ENCODE results near the gene TRMU. TPM values are rescaled to one million over a fixed set of nuclear protein-coding genes. Genes with fewer than 3 reads are reported as not detected.

Gene TRMU
- total and polyA plus RNA-seq, 2 of the 8 experiments (the other 6 are each of a cell fraction or from before 2014, with no cell fraction given), result 43.4 to 70.6 TPM

DNA sequence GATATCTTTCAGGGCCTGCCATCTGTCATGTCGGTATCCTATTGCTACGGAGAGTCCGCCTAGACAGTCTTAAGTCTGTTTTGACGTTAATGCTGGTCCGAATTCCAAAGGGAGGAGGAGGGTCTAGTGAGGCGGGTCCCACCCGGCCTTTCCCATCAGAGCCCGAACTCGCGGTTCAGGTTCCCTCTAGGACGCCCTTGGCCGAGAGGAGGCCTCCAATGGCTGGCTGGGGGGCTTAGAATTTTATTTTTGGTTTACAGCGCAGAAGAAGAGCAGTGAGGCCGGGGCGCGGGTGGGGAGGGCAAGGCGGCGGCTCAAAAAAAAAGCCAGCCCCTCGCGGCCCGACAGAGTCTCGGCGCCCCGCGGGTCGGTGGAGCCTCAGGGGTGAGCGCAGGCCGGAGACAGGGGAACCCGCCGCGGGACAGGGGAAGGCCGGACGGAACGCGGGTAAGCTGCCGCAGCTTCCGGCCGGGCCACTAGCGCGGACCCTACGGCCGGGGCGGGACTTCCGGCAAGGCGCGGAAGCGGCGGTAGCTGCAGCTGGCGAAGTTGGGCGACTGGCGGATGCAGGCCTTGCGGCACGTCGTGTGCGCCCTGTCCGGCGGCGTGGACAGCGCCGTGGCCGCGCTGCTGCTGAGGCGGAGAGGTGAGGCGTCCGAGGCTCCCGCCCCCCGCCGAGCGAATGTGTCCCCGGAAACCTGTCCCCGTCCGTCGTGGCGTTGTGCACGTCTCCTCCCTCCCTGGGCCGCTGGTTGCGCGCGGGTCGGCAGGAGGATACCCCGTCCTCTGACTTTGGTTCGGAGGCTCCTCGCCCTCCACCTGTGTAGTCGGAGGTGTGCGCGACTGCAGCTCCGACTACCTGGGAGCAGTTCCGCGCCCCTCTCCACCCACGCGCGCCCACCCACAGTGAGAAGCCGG is at the start of gene TRMU (continued):
- TF ChIP-seq RNF2 (IDR thresholded peaks at IDR 0.05; ENCODE audit: borderline replicate concordance, low read depth, low read length, missing control alignments, poor library complexity, severe bottlenecking) (no peak), EGR1 (IDR thresholded peaks at IDR 0.05; ENCODE audit: borderline replicate concordance, low read depth, low read length) (no peak), NRF1 (IDR thresholded peaks at IDR 0.05; ENCODE audit: low read depth, low read length) (no peak), POU5F1 (IDR thresholded peaks at IDR 0.05; ENCODE audit: low read depth, low read length) (no peak), HDAC6 (IDR thresholded peaks at IDR 0.05; ENCODE audit: low read depth, low read length) (no peak), TAF1 (IDR thresholded peaks at IDR 0.05; ENCODE audit: low read depth, low read length) (peak; percentile 92), PHF8 (conservative IDR thresholded peaks at IDR 0.05; ENCODE audit: low read depth, low read length) (peak; percentile 84), SRF (IDR thresholded peaks at IDR 0.05; ENCODE audit: low read depth, low read length) (0 out of 2 replicates have a peak, but pooled peaks have one; percentile 11)
- TF ChIP-seq, protein P1, sequence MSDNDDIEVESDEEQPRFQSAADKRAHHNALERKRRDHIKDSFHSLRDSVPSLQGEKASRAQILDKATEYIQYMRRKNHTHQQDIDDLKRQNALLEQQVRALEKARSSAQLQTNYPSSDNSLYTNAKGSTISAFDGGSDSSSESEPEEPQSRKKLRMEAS (IDR thresholded peaks at IDR 0.05), result peak; percentile 82
